B cell (primary cell): ENCODE results near the gene SERPINB12.

Experiments
- CTCF ChIP-seq: fragments of 200-600 bp; IDR thresholded peaks from one replicate; pipeline ENCODE4 v1.8.0; 2022; ENCODE audit warnings: antibody characterized with exemption, mild to moderate bottlenecking
- EZH2 ChIP-seq: IDR thresholded peaks from 2 replicates; pipeline ENCODE4 v1.6.1; 2012; ENCODE audit warnings: borderline replicate concordance, low read depth, mild to moderate bottlenecking, moderate library complexity, low read length; ENCODE audit not compliant: insufficient read depth, poor library complexity, severe bottlenecking

DNA sequence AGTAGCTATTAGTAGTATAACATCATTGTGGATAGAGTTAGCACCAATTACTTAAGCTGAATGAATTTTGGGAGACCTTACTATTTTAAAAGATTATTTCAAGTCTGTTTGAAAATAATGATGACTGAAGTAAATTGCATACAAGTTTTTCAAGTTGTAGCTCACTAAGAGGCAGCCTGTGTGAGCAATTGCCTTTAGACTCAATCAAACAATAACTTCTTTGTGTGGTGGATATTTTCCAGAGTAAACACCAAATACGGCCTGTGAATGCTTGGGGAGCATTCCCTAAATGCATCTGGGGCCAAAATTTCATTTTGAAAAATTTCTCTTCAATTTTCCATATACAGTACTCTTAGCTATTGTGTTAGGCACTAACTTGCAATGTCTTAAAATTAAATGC is 7.9 kb downstream of the SERPINB12 start:
- TF ChIP-seq CTCF (no peak), EZH2 (no peak)
